H9 (cell line): ENCODE measurements around the gene SRGAP3. TPM values are rescaled to one million over a fixed set of nuclear protein-coding genes. Genes with fewer than 3 reads are reported as not detected.

Source experiments
- DNase-seq: peaks from one replicate; pipeline ENCODE4 v3.0.0-alpha.2; 2017
- H2AFZ ChIP-seq: one replicate; pipeline ENCODE4 v1.6.1; 2013; ENCODE audit warnings: mild to moderate bottlenecking, low read length, control low read depth, moderate library complexity
- H2AK5ac ChIP-seq: 2 replicates; pipeline ENCODE4 v1.6.1; 2013; ENCODE audit warnings: low read length, control low read depth, mixed read lengths; ENCODE audit not compliant: insufficient read length
- H2BK120ac ChIP-seq: one replicate; pipeline ENCODE4 v1.6.1; 2013; ENCODE audit warnings: low read depth, mild to moderate bottlenecking, low read length, control low read depth, inconsistent platforms; ENCODE audit not compliant: poor library complexity, severe bottlenecking
- H2BK12ac ChIP-seq: 2 replicates; pipeline ENCODE4 v1.6.1; 2013; ENCODE audit warnings: low read length, control low read depth, mixed read lengths, low read depth; ENCODE audit not compliant: insufficient read length
- H2BK15ac ChIP-seq: 2 replicates; pipeline ENCODE4 v1.6.1; 2013; ENCODE audit warnings: low read depth, low read length, control low read depth
- H2BK20ac ChIP-seq: one replicate; pipeline ENCODE4 v1.6.1; 2013; ENCODE audit warnings: low read depth, mild to moderate bottlenecking, low read length, control low read depth, inconsistent platforms; ENCODE audit not compliant: poor library complexity, severe bottlenecking
- H2BK5ac ChIP-seq: 2 replicates; pipeline ENCODE4 v1.6.1; 2013; ENCODE audit warnings: low read length, control low read depth, mixed read lengths; ENCODE audit not compliant: insufficient read length
- H3K14ac ChIP-seq: 2 replicates; pipeline ENCODE4 v1.6.1; 2013; ENCODE audit warnings: low read length, control low read depth; ENCODE audit not compliant: insufficient read depth
- H3K18ac ChIP-seq: 2 replicates; pipeline ENCODE4 v1.6.1; 2013; ENCODE audit warnings: low read depth, mild to moderate bottlenecking, mixed read lengths, low read length, control low read depth; ENCODE audit not compliant: insufficient read length
- H3K23ac ChIP-seq: 2 replicates; pipeline ENCODE4 v1.6.1; 2013; ENCODE audit warnings: low read length, control low read depth, mixed read lengths, low read depth; ENCODE audit not compliant: insufficient read length
- H3K23me2 ChIP-seq: 2 replicates; pipeline ENCODE4 v1.6.1; 2013; ENCODE audit warnings: low read depth, mild to moderate bottlenecking, mixed read lengths, low read length, control low read depth; ENCODE audit not compliant: insufficient read length, poor library complexity, severe bottlenecking
- H3K27ac ChIP-seq: 2 replicates; pipeline ENCODE4 v1.5.1; 2013; ENCODE audit warnings: low read length, control low read depth, mixed read lengths, low read depth; ENCODE audit not compliant: insufficient read length
- H3K27me3 ChIP-seq: 2 replicates; pipeline ENCODE4 v1.6.1; 2013; ENCODE audit warnings: low read length, control low read depth, inconsistent platforms; ENCODE audit not compliant: insufficient read depth
- H3K4ac ChIP-seq: 2 replicates; pipeline ENCODE4 v1.6.1; 2013; ENCODE audit warnings: low read depth, mild to moderate bottlenecking, control low read depth, inconsistent platforms, low read length, moderate library complexity
- H3K4me1 ChIP-seq: 2 replicates; pipeline ENCODE4 v1.6.1; 2013; ENCODE audit warnings: low read length, control low read depth, inconsistent platforms; ENCODE audit not compliant: insufficient read depth
- H3K4me2 ChIP-seq: 2 replicates; pipeline ENCODE4 v1.6.1; 2013; ENCODE audit warnings: low read length, control low read depth, mixed read lengths; ENCODE audit not compliant: insufficient read length, insufficient read depth
- H3K56ac ChIP-seq: 2 replicates; pipeline ENCODE4 v1.6.1; 2013; ENCODE audit warnings: low read depth, mild to moderate bottlenecking, mixed read lengths, low read length, control low read depth; ENCODE audit not compliant: insufficient read length
- H3K79me1 ChIP-seq: 2 replicates; pipeline ENCODE4 v1.6.1; 2013; ENCODE audit warnings: low read depth, mild to moderate bottlenecking, moderate library complexity, low read length, control low read depth, inconsistent platforms; ENCODE audit not compliant: insufficient read depth, poor library complexity, severe bottlenecking
- H3K79me2 ChIP-seq: 2 replicates; pipeline ENCODE4 v1.6.1; 2013; ENCODE audit warnings: low read length, control low read depth, inconsistent platforms; ENCODE audit not compliant: insufficient read depth
- H3K9ac ChIP-seq: 2 replicates; pipeline ENCODE4 v1.6.1; 2013; ENCODE audit warnings: low read length, control low read depth, mixed read lengths; ENCODE audit not compliant: insufficient read length; ENCODE audit errors: extremely low read depth
- H3K9me3 ChIP-seq: one replicate; pipeline ENCODE4 v1.6.1; 2013; ENCODE audit warnings: low read depth, low read length, inconsistent platforms; ENCODE audit not compliant: control insufficient read depth
- H3T11ph ChIP-seq: one replicate; pipeline ENCODE4 v1.6.1; 2013; ENCODE audit warnings: mild to moderate bottlenecking, low read length, control low read depth, inconsistent platforms
- H4K20me1 ChIP-seq: one replicate; pipeline ENCODE4 v1.6.1; 2013; ENCODE audit not compliant: control insufficient read depth, insufficient read length, insufficient read depth
- H4K5ac ChIP-seq: 2 replicates; pipeline ENCODE4 v1.6.1; 2013; ENCODE audit warnings: low read depth, mild to moderate bottlenecking, mixed read lengths, low read length, control low read depth; ENCODE audit not compliant: insufficient read length
- H4K8ac ChIP-seq: replicated peaks from 2 replicates; pipeline ENCODE4 v1.6.1; 2013; ENCODE audit warnings: low read length, control low read depth, mixed read lengths, low read depth; ENCODE audit not compliant: insufficient read length
- H4K91ac ChIP-seq: 2 replicates; pipeline ENCODE4 v1.6.1; 2013; ENCODE audit warnings: low read depth, mild to moderate bottlenecking, moderate library complexity, mixed read lengths, low read length, control low read depth; ENCODE audit not compliant: insufficient read length
- H3K27ac Mint-ChIP-seq, 3 experiments: 2 replicates in 2 of 3; 3 replicates in 1 of 3; pipeline ENCODE4 v1.8.0; 2020 to 2021; ENCODE audit warnings: mixed read lengths in 3 of 3, mild to moderate bottlenecking in 1 of 3, moderate library complexity in 1 of 3
- H3K27me3 Mint-ChIP-seq: 2 replicates; pipeline ENCODE4 v1.8.0; 2021; ENCODE audit warnings: low read depth, mild to moderate bottlenecking, moderate library complexity, mixed read lengths
- H3K36me3 Mint-ChIP-seq, 3 experiments: 2 replicates in 2 of 3; 3 replicates in 1 of 3; pipeline ENCODE4 v1.8.0; 2020 to 2021; ENCODE audit warnings: low read depth in 3 of 3, mixed read lengths in 3 of 3; ENCODE audit not compliant: insufficient read depth in 1 of 3
- H3K4me1 Mint-ChIP-seq, 2 experiments: 2 replicates each; pipeline ENCODE4 v1.8.0; 2020; ENCODE audit warnings: mixed read lengths in 2 of 2
- H3K4me3 Mint-ChIP-seq, 2 experiments: 2 replicates in 1 of 2; 3 replicates in 1 of 2; pipeline ENCODE4 v1.8.0; 2020 to 2021; ENCODE audit warnings: mild to moderate bottlenecking in 2 of 2, mixed read lengths in 2 of 2, moderate library complexity in 1 of 2
- H3K9me3 Mint-ChIP-seq, 2 experiments: 2 replicates in 1 of 2; 3 replicates in 1 of 2; pipeline ENCODE4 v1.8.0; 2020; ENCODE audit warnings: mild to moderate bottlenecking in 2 of 2, mixed read lengths in 2 of 2, moderate library complexity in 1 of 2
- CTCF ChIP-seq: fragments of 200-600 bp; sonication (generic); conservative IDR thresholded peaks from 3 replicates; pipeline ENCODE4 v1.8.0; 2021; ENCODE audit warnings: antibody characterized with exemption, mild to moderate bottlenecking
- WGBS: extraction: QIAGEN DNeasy Blood & Tissue Kit; methylation state at CpG from one replicate; pipeline ENCODE4 v1.1.7; 2013; ENCODE audit warnings: missing lambda C conversion rate, low lambda C conversion rate, mixed read lengths; ENCODE audit not compliant: insufficient read length; ENCODE audit errors: extremely low coverage; 5-methylcytosine and 5-hydroxymethylcytosine counted together
- total RNA-seq: library from RNA; stranded (reverse); gene quantifications from 2 replicates; pipeline ENCODE4 v1.2.1, GENCODE V29; 2021

SRGAP3 gene
- total RNA-seq, 1 experiment from 2014 or later = 3.4 TPM

- no peak overlapping the region for H3K9ac ChIP-seq
- H3K18ac ChIP-seq = no peak overlapping the region
- no peak for TF ChIP-seq CTCF
- Mint-ChIP-seq H3K4me3 (peak overlapping the region in 1 of 2 experiments; percentile 61; a peak in 3 of 5 replicates), H3K27ac (peak overlapping the region; percentile 83 to 98 (median 97)), H3K9me3 (no peaks in the 10 kb centered on the region), H3K27me3 (peaks cover 1% of the 10 kb centered on the region), H3K36me3 (no peaks in the 10 kb centered on the region; a peak in 1 of 7 replicates), H3K4me1 (peaks cover 33 to 45% of the 10 kb centered on the region in 2 experiments)
- no peaks in the 10 kb centered on the region for H4K20me1 ChIP-seq
- H4K8ac ChIP-seq = no peak overlapping the region
- no peaks in the 10 kb centered on the region for H3K9me3 ChIP-seq
- H3K23me2 ChIP-seq = no peaks in the 10 kb centered on the region
- H4K5ac ChIP-seq = no peak overlapping the region
- H2BK15ac ChIP-seq = no peak overlapping the region
- DNase-seq = peak; percentile 69
- no peak overlapping the region for H2AK5ac ChIP-seq
- no peak overlapping the region for H3K23ac ChIP-seq
- no peak overlapping the region for H2BK120ac ChIP-seq
- no peak overlapping the region for H2BK20ac ChIP-seq
- no peak overlapping the region for H3K27ac ChIP-seq
- H2BK5ac ChIP-seq = no peak overlapping the region
- H2AFZ ChIP-seq = no peak overlapping the region
- H3K79me1 ChIP-seq = no peaks in the 10 kb centered on the region
- no peaks in the 10 kb centered on the region for H3K79me2 ChIP-seq
- H2BK12ac ChIP-seq = no peak overlapping the region
- no peak overlapping the region for H3T11ph ChIP-seq
- H3K4ac ChIP-seq = no peak overlapping the region
- H3K4me2 ChIP-seq = no peak overlapping the region
- WGBS = no CpG with 5 or more reads among the region's 10 CpGs
- peaks cover 7% of the 10 kb centered on the region; the same call in 1 of the 2 replicates for H3K4me1 ChIP-seq
- no peak overlapping the region for H3K56ac ChIP-seq
- H3K27me3 ChIP-seq = no peaks in the 10 kb centered on the region
- no peak overlapping the region for H4K91ac ChIP-seq
- H3K14ac ChIP-seq = peak overlapping the region; percentile 2; the same call in 1 of the 2 replicates
Measured at GRCh38 chr3:9183811-9184460, 65.5 kb downstream of the SRGAP3 start.
